GM12865 (cell line): Measurements from ENCODE around the gene PLXNA2.

Experiments used
- DNase-seq: peaks from one replicate; pipeline ENCODE4 v3.0.0; 2010; ENCODE audit warnings: low read depth
- H3K4me3 ChIP-seq: 2 replicates; pipeline ENCODE4 v1.5.1; 2011; ENCODE audit warnings: mild to moderate bottlenecking, low read depth, low read length, control low read depth
- TF ChIP-seq, protein P1 (sequence below): IDR thresholded peaks from 2 replicates; pipeline ENCODE4 v1.5.1; 2011; ENCODE audit warnings: low read length, control low read depth, low read depth, inconsistent platforms; ENCODE audit not compliant: insufficient read depth; ENCODE audit errors: missing control alignments

The PLXNA2 gene

DNA sequence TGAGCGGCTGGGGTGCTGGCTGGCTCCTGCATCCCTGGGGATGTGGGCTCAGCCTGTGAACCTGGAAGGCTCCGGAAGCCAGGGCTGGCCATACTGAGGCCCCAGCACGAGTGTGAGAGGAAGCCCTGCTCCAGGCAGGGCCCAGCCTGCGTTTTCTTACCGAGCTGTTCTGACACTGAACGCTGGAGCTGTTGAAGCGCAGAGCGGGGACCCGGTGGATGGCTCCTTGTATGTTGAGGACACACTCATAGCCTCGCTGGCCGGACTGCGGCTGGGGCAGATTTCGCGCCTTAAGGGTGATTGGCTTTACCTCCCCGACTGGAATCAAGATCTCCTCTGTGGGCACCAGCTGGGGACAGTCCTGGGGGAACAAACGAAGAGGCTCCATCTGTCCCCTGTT lies 160.0 kb downstream of the PLXNA2 start:
- no peak overlapping the region for H3K4me3 ChIP-seq
- no peak for DNase-seq
- TF ChIP-seq, protein P1, sequence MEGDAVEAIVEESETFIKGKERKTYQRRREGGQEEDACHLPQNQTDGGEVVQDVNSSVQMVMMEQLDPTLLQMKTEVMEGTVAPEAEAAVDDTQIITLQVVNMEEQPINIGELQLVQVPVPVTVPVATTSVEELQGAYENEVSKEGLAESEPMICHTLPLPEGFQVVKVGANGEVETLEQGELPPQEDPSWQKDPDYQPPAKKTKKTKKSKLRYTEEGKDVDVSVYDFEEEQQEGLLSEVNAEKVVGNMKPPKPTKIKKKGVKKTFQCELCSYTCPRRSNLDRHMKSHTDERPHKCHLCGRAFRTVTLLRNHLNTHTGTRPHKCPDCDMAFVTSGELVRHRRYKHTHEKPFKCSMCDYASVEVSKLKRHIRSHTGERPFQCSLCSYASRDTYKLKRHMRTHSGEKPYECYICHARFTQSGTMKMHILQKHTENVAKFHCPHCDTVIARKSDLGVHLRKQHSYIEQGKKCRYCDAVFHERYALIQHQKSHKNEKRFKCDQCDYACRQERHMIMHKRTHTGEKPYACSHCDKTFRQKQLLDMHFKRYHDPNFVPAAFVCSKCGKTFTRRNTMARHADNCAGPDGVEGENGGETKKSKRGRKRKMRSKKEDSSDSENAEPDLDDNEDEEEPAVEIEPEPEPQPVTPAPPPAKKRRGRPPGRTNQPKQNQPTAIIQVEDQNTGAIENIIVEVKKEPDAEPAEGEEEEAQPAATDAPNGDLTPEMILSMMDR, result no peak

DNA sequence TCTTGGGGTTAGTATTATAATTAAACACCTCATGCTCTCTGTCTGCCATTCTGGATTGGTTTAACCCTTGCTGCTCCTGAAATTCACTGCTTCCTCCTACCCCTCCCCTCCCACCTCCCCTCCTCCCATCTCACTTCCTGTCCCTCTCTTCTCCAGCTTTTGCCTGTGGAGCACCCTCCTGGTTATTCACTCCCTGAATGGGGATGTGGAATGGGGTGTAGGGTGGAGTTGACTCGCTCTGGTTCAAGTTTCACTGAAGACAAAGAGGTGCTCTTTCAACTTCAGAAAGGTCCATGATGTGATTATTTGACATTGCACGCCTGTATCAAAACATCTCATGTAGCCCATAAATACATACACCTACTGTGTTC lies 160.5 kb downstream of the PLXNA2 start:
- TF ChIP-seq, protein P1, result no peak
- no peak overlapping the region for H3K4me3 ChIP-seq
- DNase-seq, result no peak

DNA sequence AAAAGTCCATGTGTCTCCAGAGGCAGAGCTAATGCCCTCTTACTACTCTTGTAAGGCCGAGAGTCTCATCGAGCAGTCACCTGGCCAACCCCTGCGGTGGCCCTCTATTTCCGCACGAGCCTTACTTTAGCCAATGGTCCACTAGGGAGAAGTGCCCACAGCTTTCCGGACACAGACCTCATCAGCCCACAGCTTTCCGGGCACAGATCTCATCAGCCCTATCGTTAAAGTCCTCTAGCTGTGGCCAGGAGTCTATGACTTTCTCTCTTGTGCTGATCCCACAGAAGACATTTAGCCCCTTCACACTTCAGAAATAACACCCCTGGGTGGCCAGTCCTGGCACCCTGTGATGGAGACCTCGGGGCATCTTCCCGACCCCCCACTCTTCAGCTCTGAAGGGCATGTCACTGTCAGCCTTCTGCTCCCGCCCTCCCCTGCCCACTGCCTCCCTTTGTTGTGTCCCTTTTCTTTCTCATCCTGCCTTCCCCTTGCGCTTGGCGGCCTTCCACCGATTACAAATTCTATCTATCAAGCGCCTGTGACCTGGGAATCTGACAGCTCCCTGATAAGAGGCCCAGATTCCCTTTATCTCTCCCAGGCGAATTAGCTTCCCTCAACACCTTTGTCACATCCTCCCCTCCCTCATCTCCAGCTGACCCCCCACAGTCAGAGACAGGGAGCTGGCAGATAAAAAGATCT lies 161.0 kb downstream of the PLXNA2 start:
- no peak overlapping the region for H3K4me3 ChIP-seq
- TF ChIP-seq, protein P1, result no peak
- DNase-seq, result no peak

DNA sequence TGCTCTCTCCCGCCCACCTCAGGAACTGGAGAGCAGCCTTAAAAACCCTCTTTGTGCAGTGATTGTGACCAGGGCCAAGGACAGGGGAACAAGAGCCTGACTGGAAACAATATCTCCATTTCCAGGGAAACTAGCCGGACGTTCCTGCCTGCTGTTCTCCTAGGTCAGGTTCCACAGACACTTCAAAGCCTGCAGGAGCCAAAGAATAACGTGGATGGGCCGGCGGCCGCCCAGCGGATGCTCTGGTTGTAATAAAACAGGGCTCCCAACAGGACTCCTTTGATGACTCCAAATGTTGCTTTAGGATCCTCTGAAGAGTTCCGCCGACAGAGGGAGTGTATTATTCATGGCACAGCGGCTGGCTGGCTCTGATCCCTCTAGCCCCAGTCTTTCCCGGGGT lies 162.2 kb downstream of the PLXNA2 start:
- no peak for DNase-seq
- TF ChIP-seq, protein P1, result no peak

DNA sequence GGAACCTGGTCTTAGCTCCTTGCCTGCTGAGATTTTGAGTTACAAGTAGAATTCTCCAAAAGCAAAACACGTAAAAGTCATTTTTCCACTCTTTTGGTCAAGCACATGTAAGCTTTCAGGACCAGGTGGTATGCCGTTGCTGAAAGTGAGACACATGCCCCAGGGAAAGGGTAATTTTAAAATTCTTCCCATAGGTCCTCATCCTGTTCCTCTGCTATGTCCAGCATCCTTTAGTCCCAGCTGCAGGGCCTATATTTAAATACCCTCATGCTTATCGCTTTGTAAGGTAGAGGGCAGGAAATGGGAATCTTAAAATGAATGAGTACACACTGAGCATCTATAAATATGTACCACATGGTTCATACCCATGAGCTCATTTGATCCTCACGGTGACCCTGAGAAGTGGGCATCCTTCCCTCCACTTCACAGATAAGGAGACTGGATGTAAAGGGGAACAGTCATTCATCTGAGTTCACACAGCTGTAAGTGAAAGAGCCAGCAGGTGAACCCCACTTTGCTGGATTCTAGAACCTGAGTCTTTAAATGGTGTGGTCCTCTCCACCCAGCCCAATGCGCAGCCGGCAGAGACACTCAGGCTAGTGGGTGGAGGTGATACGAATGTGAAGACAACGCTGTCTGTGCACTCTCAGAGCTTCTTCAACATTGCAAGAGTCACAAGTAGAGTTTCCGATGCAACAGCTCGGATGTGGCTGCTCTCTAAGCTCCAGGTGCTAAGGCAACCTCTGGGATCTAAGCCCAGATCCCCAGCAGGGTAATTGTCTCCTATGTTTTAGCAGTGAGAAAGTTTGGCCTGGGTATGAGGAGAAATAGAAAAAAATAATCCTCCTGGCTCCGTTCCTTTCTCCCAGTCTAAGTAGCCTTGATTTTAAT lies 163.5 kb downstream of the PLXNA2 start:
- TF ChIP-seq, protein P1, result no peak
- no peak overlapping the region for H3K4me3 ChIP-seq
- no peak for DNase-seq

More for the DNA sequence above, 162.2 kb downstream of the PLXNA2 start:
- H3K4me3 ChIP-seq, result no peak overlapping the region

DNA sequence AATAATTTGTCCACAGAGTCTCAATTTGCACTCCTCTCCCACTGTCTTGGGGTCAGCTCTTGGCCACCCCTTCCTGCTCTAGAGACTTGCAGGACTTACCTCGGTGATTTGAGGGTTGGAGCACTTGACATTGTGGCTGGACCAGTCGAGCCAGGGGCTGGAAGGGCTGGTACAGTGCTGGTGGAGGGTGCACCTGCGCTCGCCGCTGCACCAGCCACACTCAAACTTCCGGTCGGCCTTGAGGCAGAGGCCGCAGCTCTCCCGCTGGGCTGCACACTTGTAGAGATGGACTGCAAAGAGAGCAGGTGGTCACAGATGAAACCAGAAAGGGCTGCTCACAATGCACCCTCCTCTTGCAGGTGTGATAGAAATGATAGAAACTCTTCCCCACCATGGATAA lies 165.0 kb downstream of the PLXNA2 start:
- no peak for DNase-seq
- no peak overlapping the region for H3K4me3 ChIP-seq
- TF ChIP-seq, protein P1, result no peak
